K562 (cell line): ENCODE measurements around the gene TGFBR1. TPM values are rescaled to one million over a fixed set of nuclear protein-coding genes. Genes with fewer than 3 reads are reported as not detected.

ENCODE experiments used
- ATF7 ChIP-seq: fragments of 450-650 bp; IDR thresholded peaks from 2 replicates; pipeline ENCODE4 v1.7.1; 2014; ENCODE audit warnings: mild to moderate bottlenecking, moderate library complexity
- ELF1 ChIP-seq: fragments of 200-800 bp; sonication (Bioruptor generic); IDR thresholded peaks from 2 replicates; pipeline ENCODE4 v1.6.1; 2016; ENCODE audit warnings: missing genetic modification characterization, missing compliant biosample characterization
- HCFC1 ChIP-seq: IDR thresholded peaks from 2 replicates; pipeline ENCODE4 v1.6.1; 2012; ENCODE audit warnings: low read depth, low read length, improper control_type of control experiment
- NFIX ChIP-seq: fragments of 250-450 bp; sonication (Bioruptor Pico); IDR thresholded peaks from 2 replicates; pipeline ENCODE4 v1.4.0; 2020; ENCODE audit warnings: low read depth, mild to moderate bottlenecking, moderate library complexity
- NR2C2 ChIP-seq, 2 experiments: fragments of 200-800 bp in 1 of 2; sonication (Bioruptor generic) in 1 of 2; sonication (generic) in 1 of 2; formaldehyde crosslinking in 1 of 2; IDR thresholded peaks; 2 replicates each; pipeline versions ENCODE4 v1.6.1 to v1.8.0; 2016 to 2022; ENCODE audit warnings: mild to moderate bottlenecking in 1 of 2, missing compliant biosample characterization in 1 of 2, missing genetic modification characterization in 1 of 2, missing genetic modification reagents in 1 of 2
- PHF21A ChIP-seq: fragments of 450-650 bp; IDR thresholded peaks from 2 replicates; pipeline ENCODE4 v1.6.1; 2017; ENCODE audit warnings: low read depth, borderline replicate concordance
- POLR2AphosphoS5 ChIP-seq: IDR thresholded peaks from 2 replicates; pipeline ENCODE4 v1.6.1; 2011; ENCODE audit warnings: mild to moderate bottlenecking, low read depth, low read length, moderate library complexity; ENCODE audit not compliant: control insufficient read depth, insufficient read depth
- RNF2 ChIP-seq: sonication (generic); IDR thresholded peaks from 2 replicates; pipeline ENCODE4 v1.6.1; 2016
- ZEB2 ChIP-seq: fragments of 450-650 bp; IDR thresholded peaks from 2 replicates; pipeline ENCODE4 v1.6.1; 2016
- ZKSCAN8 ChIP-seq: fragments of 200-800 bp; sonication (Bioruptor generic); IDR thresholded peaks from 2 replicates; pipeline ENCODE4 v1.6.1; 2016; ENCODE audit warnings: missing genetic modification characterization, missing compliant biosample characterization
- ZMIZ1 ChIP-seq, 2 experiments: fragments of 150-350 bp in 1 of 2; IDR thresholded peaks; 2 replicates each; pipeline ENCODE4 v1.6.1; 2012 to 2016; ENCODE audit warnings: low read depth in 2 of 2, low read length in 2 of 2, mild to moderate bottlenecking in 1 of 2, moderate library complexity in 1 of 2
- ZNF347 ChIP-seq: fragments of 450-650 bp; formaldehyde crosslinking; IDR thresholded peaks from 2 replicates; pipeline ENCODE4 v1.4.0; 2020; ENCODE audit warnings: low read depth, mild to moderate bottlenecking, moderate library complexity
- ZNF57 ChIP-seq: fragments of 450-650 bp; formaldehyde crosslinking; IDR thresholded peaks from 2 replicates; pipeline ENCODE4 v1.4.0; 2020; ENCODE audit warnings: mild to moderate bottlenecking, moderate library complexity
- ZNF766 ChIP-seq: fragments of 200-800 bp; sonication (Bioruptor generic); conservative IDR thresholded peaks from 2 replicates; pipeline ENCODE4 v1.6.1; 2016; ENCODE audit warnings: missing genetic modification characterization, missing compliant biosample characterization
- polyA plus RNA-seq, 8 experiments: library from polyadenylated mRNA; depleted of rRNA in 4 of 8; stranded (reverse) in 5 of 8; unstranded in 3 of 8; fragments of >200 nt; fragmentation: Nextera tagmentation in 2 of 8; fragmentation: Illumina TruSeq in 1 of 8; extraction: Ambion mirVana in 2 of 8; extraction: Trizol in 1 of 8; gene quantifications; 2 replicates each; pipeline versions ENCODE4 v1.2.1 to v1.2.3, GENCODE V29; 2011 to 2014; ENCODE audit warnings: inconsistent platforms in 1 of 8, missing spikeins in 1 of 8
- total RNA-seq, 7 experiments: library from RNA; depleted of rRNA in 6 of 7; stranded (reverse); fragments of >200 nt in 6 of 7; fragmentation: Illumina TruSeq in 2 of 7; extraction: Trizol in 2 of 7; gene quantifications; 2 replicates each; pipeline versions ENCODE4 v1.2.1 to v1.2.3, GENCODE V29; 2011 to 2021; ENCODE audit warnings: low replicate concordance in 1 of 7
- TF ChIP-seq, protein P1 (sequence below): fragments of 250-450 bp; sonication (Bioruptor Pico); IDR thresholded peaks from 2 replicates; pipeline ENCODE4 v1.8.0; 2021; ENCODE audit warnings: borderline replicate concordance, mild to moderate bottlenecking, moderate library complexity; ENCODE audit not compliant: poor library complexity, severe bottlenecking
- TF ChIP-seq, protein P2 (sequence below): sonication (generic); formaldehyde crosslinking; IDR thresholded peaks from 2 replicates; pipeline ENCODE4 v1.8.0; 2022; ENCODE audit warnings: missing genetic modification reagents, mild to moderate bottlenecking, borderline replicate concordance
- TF ChIP-seq, protein P3 (sequence below), 2 experiments: fragments of 450-650 bp; conservative IDR thresholded peaks; 2 replicates each; pipeline ENCODE4 v1.6.1; 2017; ENCODE audit warnings: mild to moderate bottlenecking in 2 of 2, moderate library complexity in 2 of 2

Gene TGFBR1
- total and polyA plus RNA-seq, 9 of the 15 experiments (the other 6 are each of a cell fraction or from before 2014, with no cell fraction given): 15.5 to 62.4 (median 42.7) TPM

DNA sequence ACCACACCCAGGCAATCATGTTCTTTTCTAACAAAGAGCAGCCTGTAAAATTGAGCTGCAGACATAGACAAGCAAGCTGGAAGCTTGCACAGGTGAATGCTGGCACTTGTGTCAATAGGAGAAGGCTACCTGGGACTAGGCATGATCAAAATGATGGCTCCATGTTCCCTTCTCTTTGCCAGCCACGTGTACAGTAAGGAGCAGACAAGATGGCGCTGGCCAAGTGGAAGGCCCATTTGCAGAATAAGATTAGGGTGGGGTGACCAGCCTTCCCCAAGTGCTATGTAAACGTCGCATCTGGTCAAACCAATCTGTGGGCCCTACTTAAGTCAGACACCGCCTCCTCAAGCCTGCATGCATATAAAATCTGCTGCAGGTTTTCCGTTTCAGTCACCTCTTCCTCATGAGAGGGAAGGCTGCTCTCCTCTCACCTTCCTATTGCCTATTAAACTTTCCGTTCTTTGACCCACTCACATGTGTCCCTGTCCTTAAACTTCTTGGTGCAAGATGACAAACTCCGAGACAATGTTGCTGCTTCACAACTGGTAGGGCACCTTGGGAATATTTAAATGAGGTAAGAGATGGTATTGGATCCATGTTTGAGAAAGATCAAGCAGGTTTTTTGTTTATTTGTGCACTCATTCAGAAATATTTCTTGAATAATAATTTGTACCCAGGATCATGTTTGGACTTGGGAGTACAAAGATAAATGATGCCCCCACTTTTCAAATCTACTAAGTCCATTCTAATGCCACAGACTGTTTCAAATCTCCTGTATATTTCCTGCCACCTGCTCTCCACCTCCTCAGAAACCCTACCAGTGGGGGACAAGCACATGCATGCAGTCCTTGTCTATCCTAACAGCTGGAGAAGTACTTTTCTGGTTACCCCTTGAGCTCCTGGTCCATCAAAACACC, 30.7 kb upstream of the TGFBR1 start (continued):
- TF ChIP-seq ZKSCAN8 (CRISPR knock-in tag) (peak; percentile 54; the same call in 1 of the 2 replicates), HCFC1 (peak; percentile 34; the same call in 1 of the 2 replicates), POLR2AphosphoS5 (peak; percentile 99), PHF21A (no peak), NFIX (CRISPR knock-in tag) (no peak), ZNF347 (peak; percentile 70; the same call in 1 of the 2 replicates), ZNF766 (CRISPR knock-in tag) (peak; percentile 85), RNF2 (peak; percentile 46; the same call in 1 of the 2 replicates), ELF1 (peak; percentile 55), ZNF57 (no peak), ZEB2 (no peak; the same call in 1 of the 2 replicates), NR2C2 (CRISPR knock-in tag; IDR thresholded peaks at IDR 0.05) (no peak), NR2C2 (tag; IDR thresholded peaks at IDR 0.05) (peak; percentile 45; the same call in 1 of the 2 replicates), ATF7 (peak; percentile 67), ZMIZ1 (IDR thresholded peaks at IDR 0.05; ENCODE audit: low read depth in 2 of 2, low read length in 2 of 2) (peak in 1 of 2 experiments; percentile 77; a peak in 1 of 4 replicates)
- TF ChIP-seq, protein P1, sequence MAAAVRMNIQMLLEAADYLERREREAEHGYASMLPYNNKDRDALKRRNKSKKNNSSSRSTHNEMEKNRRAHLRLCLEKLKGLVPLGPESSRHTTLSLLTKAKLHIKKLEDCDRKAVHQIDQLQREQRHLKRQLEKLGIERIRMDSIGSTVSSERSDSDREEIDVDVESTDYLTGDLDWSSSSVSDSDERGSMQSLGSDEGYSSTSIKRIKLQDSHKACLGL (CRISPR knock-in tag): peak; percentile 48
- TF ChIP-seq, protein P2, sequence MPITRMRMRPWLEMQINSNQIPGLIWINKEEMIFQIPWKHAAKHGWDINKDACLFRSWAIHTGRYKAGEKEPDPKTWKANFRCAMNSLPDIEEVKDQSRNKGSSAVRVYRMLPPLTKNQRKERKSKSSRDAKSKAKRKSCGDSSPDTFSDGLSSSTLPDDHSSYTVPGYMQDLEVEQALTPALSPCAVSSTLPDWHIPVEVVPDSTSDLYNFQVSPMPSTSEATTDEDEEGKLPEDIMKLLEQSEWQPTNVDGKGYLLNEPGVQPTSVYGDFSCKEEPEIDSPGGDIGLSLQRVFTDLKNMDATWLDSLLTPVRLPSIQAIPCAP (CRISPR knock-in tag): no peak
- TF ChIP-seq, protein P3, sequence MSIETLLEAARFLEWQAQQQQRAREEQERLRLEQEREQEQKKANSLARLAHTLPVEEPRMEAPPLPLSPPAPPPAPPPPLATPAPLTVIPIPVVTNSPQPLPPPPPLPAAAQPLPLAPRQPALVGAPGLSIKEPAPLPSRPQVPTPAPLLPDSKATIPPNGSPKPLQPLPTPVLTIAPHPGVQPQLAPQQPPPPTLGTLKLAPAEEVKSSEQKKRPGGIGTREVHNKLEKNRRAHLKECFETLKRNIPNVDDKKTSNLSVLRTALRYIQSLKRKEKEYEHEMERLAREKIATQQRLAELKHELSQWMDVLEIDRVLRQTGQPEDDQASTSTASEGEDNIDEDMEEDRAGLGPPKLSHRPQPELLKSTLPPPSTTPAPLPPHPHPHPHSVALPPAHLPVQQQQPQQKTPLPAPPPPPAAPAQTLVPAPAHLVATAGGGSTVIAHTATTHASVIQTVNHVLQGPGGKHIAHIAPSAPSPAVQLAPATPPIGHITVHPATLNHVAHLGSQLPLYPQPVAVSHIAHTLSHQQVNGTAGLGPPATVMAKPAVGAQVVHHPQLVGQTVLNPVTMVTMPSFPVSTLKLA (conservative IDR thresholded peaks at IDR 0.05): peak; percentile 69 to 73
